Natural killer cell treated with Interleukin-12 subunit alpha and Interleukin-12 subunit beta and Interleukin-15 and Interleukin-18, amount 100 ng/mL, for 72 hours (primary cell): ENCODE results near the gene RTP5. TPM values are rescaled to one million over a fixed set of nuclear protein-coding genes. Genes with fewer than 3 reads are reported as not detected.
"Not testable (repeated sequence)": the region's sequence is repeated elsewhere in the genome, so short reads cannot be mapped to it uniquely, and the experiment has no call there.

ENCODE experiments used
- ATAC-seq, 2 donors: fragments of 150-1000 bp; cut with Tn5 transposase in 1 of 2; sonication (Bioruptor Pico), chemical (Tn5 transposase) in 1 of 2; 2 replicates each; pipeline ENCODE4 v1.10.0; 2021
- DNase-seq: peaks from one replicate; pipeline ENCODE4 v3.0.0; 2022; ENCODE audit warnings: low spot score
- H3K27ac Mint-ChIP-seq, 2 donors: 1 replicate in 1 of 2; 2 replicates in 1 of 2; pipeline ENCODE4 v1.8.0; 2022; ENCODE audit warnings: mixed read lengths in 2 of 2, mild to moderate bottlenecking in 1 of 2, moderate library complexity in 1 of 2
- H3K27me3 Mint-ChIP-seq, 2 donors: 1 replicate in 1 of 2; 2 replicates in 1 of 2; pipeline ENCODE4 v1.8.0; 2022; ENCODE audit warnings: mixed read lengths in 2 of 2
- H3K36me3 Mint-ChIP-seq: one replicate; pipeline ENCODE4 v1.8.0; 2022; ENCODE audit warnings: mixed read lengths
- H3K4me1 Mint-ChIP-seq, 2 donors: 1 replicate in 1 of 2; 2 replicates in 1 of 2; pipeline ENCODE4 v1.8.0; 2022; ENCODE audit warnings: low read depth in 2 of 2, mixed read lengths in 2 of 2, mild to moderate bottlenecking in 1 of 2
- H3K4me3 Mint-ChIP-seq: one replicate; pipeline ENCODE4 v1.8.0; 2022; ENCODE audit warnings: mixed read lengths
- H3K9me3 Mint-ChIP-seq: 2 replicates; pipeline ENCODE4 v1.8.0; 2022; ENCODE audit warnings: mixed read lengths
- total RNA-seq, 2 donors: library from RNA; stranded (reverse); gene quantifications; one replicate each; pipeline ENCODE4 v1.2.3, GENCODE V29; 2022

Gene RTP5
- total RNA-seq, 2 donors from 2014 or later: not detected

GRCh38 chr2:241905716-241906377 is 36.3 kb downstream of the RTP5 start:
- no peak overlapping the region for H3K27ac Mint-ChIP-seq

GRCh38 chr2:241906378-241906770 is 36.8 kb downstream of the RTP5 start:
- ATAC-seq, H3K27me3 Mint-ChIP-seq, H3K4me3 Mint-ChIP-seq, DNase-seq, H3K9me3 Mint-ChIP-seq, H3K4me1 Mint-ChIP-seq, H3K36me3 Mint-ChIP-seq, H3K27ac Mint-ChIP-seq: not testable (repeated sequence)

More at GRCh38 chr2:241905716-241906377, 36.3 kb downstream of the RTP5 start:
- Mint-ChIP-seq H3K27me3 (peaks cover 0 to 2% of the 10 kb centered on the region in 2 donors), H3K4me1 (peaks cover 0 to 2% of the 10 kb centered on the region in 2 donors), H3K9me3 (no peaks in the 10 kb centered on the region), H3K36me3 (peaks cover 3% of the 10 kb centered on the region), H3K4me3 (no peak overlapping the region)
- no peak for DNase-seq
- no peak for ATAC-seq

- no peak for ATAC-seq
- no peak overlapping the region for H3K27ac Mint-ChIP-seq
- H3K27me3 Mint-ChIP-seq: no peaks in the 10 kb centered on the region
- peaks cover 5% of the 10 kb centered on the region for H3K36me3 Mint-ChIP-seq
- no peak for DNase-seq
- H3K4me1 Mint-ChIP-seq: peaks cover 0 to 4% of the 10 kb centered on the region in 2 donors
- H3K9me3 Mint-ChIP-seq: no peaks in the 10 kb centered on the region
- no peak overlapping the region for H3K4me3 Mint-ChIP-seq
Measured at GRCh38 chr2:241906826-241907570, 37.5 kb downstream of the RTP5 start.

GRCh38 chr2:241907831-241908230 is 38.3 kb downstream of the RTP5 start:
- not testable (repeated sequence) for DNase-seq, H3K9me3 Mint-ChIP-seq, H3K36me3 Mint-ChIP-seq, ATAC-seq, H3K4me3 Mint-ChIP-seq, H3K27me3 Mint-ChIP-seq, H3K4me1 Mint-ChIP-seq, H3K27ac Mint-ChIP-seq

- H3K4me1 Mint-ChIP-seq: peaks cover 0 to 4% of the 10 kb centered on the region in 2 donors
- H3K36me3 Mint-ChIP-seq: peaks cover 5% of the 10 kb centered on the region
- DNase-seq (no peak), ATAC-seq (peak in 1 of 2 donors; percentile 57)
- H3K4me3 Mint-ChIP-seq: no peak overlapping the region
- peak overlapping the region in 1 of 2 donors; percentile 23 for H3K27ac Mint-ChIP-seq
- no peaks in the 10 kb centered on the region for H3K9me3 Mint-ChIP-seq
- no peaks in the 10 kb centered on the region for H3K27me3 Mint-ChIP-seq
Measured at GRCh38 chr2:241908686-241909420, 39.3 kb downstream of the RTP5 start.

- Mint-ChIP-seq H3K27me3 (no peaks in the 10 kb centered on the region), H3K4me3 (no peak overlapping the region), H3K9me3 (no peaks in the 10 kb centered on the region), H3K27ac (no peak overlapping the region), H3K4me1 (peaks cover 0 to 4% of the 10 kb centered on the region in 2 donors), H3K36me3 (peaks cover 5% of the 10 kb centered on the region)
- ATAC-seq: no peak
- DNase-seq: no peak
Measured at GRCh38 chr2:241909769-241910168, 40.2 kb downstream of the RTP5 start.

GRCh38 chr2:241910604-241911520 is 41.3 kb downstream of the RTP5 start:
- no peaks in the 10 kb centered on the region for H3K9me3 Mint-ChIP-seq
- H3K4me1 Mint-ChIP-seq: peaks cover 0 to 4% of the 10 kb centered on the region in 2 donors
- no peak overlapping the region for H3K4me3 Mint-ChIP-seq
- peaks cover 5% of the 10 kb centered on the region for H3K36me3 Mint-ChIP-seq
- H3K27me3 Mint-ChIP-seq: peaks cover 0 to 3% of the 10 kb centered on the region in 2 donors
- ATAC-seq (no peak), DNase-seq (no peak)
- H3K27ac Mint-ChIP-seq: no peak overlapping the region

- ATAC-seq (no peak), DNase-seq (no peak)
- Mint-ChIP-seq H3K27ac (no peak overlapping the region), H3K9me3 (no peaks in the 10 kb centered on the region), H3K36me3 (peaks cover 5% of the 10 kb centered on the region), H3K4me1 (peaks cover 0 to 4% of the 10 kb centered on the region in 2 donors), H3K4me3 (no peak overlapping the region), H3K27me3 (peaks cover 0 to 8% of the 10 kb centered on the region in 2 donors)
Measured at GRCh38 chr2:241911551-241911950, 42.0 kb downstream of the RTP5 start.

GRCh38 chr2:241912021-241912555 is 42.6 kb downstream of the RTP5 start:
- Mint-ChIP-seq H3K27ac (no peak overlapping the region), H3K9me3 (no peaks in the 10 kb centered on the region), H3K36me3 (peaks cover 5% of the 10 kb centered on the region), H3K4me1 (peaks cover 0 to 4% of the 10 kb centered on the region in 2 donors), H3K4me3 (no peak overlapping the region), H3K27me3 (peaks cover 0 to 8% of the 10 kb centered on the region in 2 donors)
- DNase-seq (no peak), ATAC-seq (no peak)

GRCh38 chr2:241913703-241914102 is 44.2 kb downstream of the RTP5 start:
- H3K9me3 Mint-ChIP-seq: no peaks in the 10 kb centered on the region
- ATAC-seq (no peak), DNase-seq (no peak)
- H3K36me3 Mint-ChIP-seq: peaks cover 5% of the 10 kb centered on the region
- no peak overlapping the region for H3K4me3 Mint-ChIP-seq
- H3K4me1 Mint-ChIP-seq: peaks cover 0 to 4% of the 10 kb centered on the region in 2 donors
- H3K27me3 Mint-ChIP-seq: peaks cover 0 to 16% of the 10 kb centered on the region in 2 donors
- no peak overlapping the region for H3K27ac Mint-ChIP-seq

- H3K4me1 Mint-ChIP-seq: peaks cover 0 to 4% of the 10 kb centered on the region in 2 donors
- H3K9me3 Mint-ChIP-seq: no peaks in the 10 kb centered on the region
- DNase-seq: no peak
- peaks cover 5% of the 10 kb centered on the region for H3K36me3 Mint-ChIP-seq
- no peak for ATAC-seq
- H3K27me3 Mint-ChIP-seq: peaks cover 0 to 16% of the 10 kb centered on the region in 2 donors
- H3K4me3 Mint-ChIP-seq: no peak overlapping the region
- H3K27ac Mint-ChIP-seq: no peak overlapping the region
Measured at GRCh38 chr2:241914542-241914941, 45.0 kb downstream of the RTP5 start.

- H3K9me3 Mint-ChIP-seq, H3K27me3 Mint-ChIP-seq, ATAC-seq, H3K36me3 Mint-ChIP-seq, H3K27ac Mint-ChIP-seq, DNase-seq, H3K4me3 Mint-ChIP-seq: not testable (repeated sequence)
- H3K4me1 Mint-ChIP-seq: peaks cover 11 to 27% of the 10 kb centered on the region in 2 donors
Measured at GRCh38 chr2:241921631-241922030, 52.1 kb downstream of the RTP5 start.

GRCh38 chr2:241922411-241922810 is 52.9 kb downstream of the RTP5 start:
- no peaks in the 10 kb centered on the region for H3K9me3 Mint-ChIP-seq
- peaks cover 0 to 7% of the 10 kb centered on the region in 2 donors for H3K27me3 Mint-ChIP-seq
- ATAC-seq: no peak
- no peak for DNase-seq
- H3K4me1 Mint-ChIP-seq: peaks cover 11 to 27% of the 10 kb centered on the region in 2 donors
- no peaks in the 10 kb centered on the region for H3K36me3 Mint-ChIP-seq
- H3K4me3 Mint-ChIP-seq: no peak overlapping the region
- no peak overlapping the region for H3K27ac Mint-ChIP-seq
